NK-92 treated with Interleukin-12 subunit alpha and Interleukin-12 subunit beta, amount 100 ng/mL, for 24 hours (cell line): ENCODE measurements around the gene TOMM40L.

Experiments used
- DNase-seq: peaks from one replicate; lab custom pipeline; 2025; lab: John Stamatoyannopoulos, UW

The TOMM40L gene

DNA sequence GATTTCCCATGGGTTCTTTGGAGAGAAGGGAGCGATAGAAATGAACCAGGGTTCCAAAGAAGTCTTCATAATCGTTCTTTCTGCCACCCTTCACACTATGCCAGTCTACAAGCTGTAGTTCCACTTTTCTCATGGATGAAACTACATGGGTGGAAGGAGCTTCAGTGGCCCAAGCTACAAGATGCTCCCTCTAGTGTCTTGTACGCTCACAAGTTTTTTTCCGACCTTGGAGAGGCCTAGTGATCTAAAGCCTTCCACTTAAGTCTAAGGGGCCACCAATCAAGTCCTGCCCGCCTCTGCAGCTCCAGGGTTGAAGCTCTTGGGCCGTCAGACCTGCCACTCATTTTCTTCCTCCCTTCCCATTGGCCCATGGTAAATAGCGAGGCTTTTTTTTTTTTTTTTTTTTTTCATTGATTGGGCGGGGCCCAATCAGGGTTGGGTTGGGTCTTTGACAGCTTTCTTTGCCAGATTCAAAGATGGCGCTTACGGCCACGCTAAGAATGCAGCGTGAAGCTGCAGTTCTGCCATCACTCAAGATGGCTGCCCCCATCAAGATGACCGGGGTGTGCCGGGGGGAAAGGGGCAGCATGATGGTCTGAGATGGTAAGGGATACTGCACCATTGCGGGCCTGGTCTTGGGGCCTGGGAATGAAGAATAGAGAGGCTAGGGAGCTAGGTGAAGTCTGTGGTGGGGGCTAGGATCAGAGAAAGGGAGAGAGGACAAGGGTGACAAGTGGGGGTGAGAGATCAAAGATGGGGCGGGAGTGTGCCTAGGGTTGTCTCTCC is at the start of gene TOMM40L:
Gene TOMM40L (plus strand): TSS at position 527 of the 786 bp plus-strand sequence. CDS start 430 bp downstream, outside the sequence.
- DNase-seq, result peak; percentile 93

DNA sequence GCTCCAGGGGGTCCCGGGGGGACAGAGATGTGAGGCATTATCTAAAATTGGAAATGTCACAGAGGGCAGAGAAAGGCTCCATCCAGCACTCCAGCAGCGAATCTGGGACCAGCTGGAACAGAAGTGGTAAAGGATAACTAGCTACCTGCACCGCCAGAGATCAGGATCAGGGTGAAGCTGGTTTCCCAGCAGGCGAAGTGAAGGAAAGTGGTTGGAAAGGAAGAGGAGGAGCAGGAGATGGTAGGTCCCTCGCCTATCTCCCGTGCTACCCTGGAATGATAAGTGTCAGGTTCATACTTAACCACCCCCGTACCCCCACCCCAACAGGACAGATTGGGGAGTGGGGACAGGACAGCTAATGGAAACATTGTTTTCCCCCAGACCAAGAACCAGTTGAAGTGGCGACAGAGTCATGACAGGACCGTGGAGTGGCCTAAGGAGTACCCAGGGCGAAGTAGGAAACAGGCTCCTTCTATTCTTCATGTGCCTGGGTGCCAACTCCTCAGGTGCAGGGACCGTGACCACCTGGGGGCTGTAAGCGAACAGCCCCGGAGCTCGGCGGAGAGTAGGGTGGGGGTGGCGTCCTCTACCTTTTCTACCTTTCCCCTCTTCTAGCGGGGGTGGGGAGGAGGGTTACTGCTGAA is 49.3 kb upstream of the TOMM40L start:
- DNase-seq, result no peak

DNA sequence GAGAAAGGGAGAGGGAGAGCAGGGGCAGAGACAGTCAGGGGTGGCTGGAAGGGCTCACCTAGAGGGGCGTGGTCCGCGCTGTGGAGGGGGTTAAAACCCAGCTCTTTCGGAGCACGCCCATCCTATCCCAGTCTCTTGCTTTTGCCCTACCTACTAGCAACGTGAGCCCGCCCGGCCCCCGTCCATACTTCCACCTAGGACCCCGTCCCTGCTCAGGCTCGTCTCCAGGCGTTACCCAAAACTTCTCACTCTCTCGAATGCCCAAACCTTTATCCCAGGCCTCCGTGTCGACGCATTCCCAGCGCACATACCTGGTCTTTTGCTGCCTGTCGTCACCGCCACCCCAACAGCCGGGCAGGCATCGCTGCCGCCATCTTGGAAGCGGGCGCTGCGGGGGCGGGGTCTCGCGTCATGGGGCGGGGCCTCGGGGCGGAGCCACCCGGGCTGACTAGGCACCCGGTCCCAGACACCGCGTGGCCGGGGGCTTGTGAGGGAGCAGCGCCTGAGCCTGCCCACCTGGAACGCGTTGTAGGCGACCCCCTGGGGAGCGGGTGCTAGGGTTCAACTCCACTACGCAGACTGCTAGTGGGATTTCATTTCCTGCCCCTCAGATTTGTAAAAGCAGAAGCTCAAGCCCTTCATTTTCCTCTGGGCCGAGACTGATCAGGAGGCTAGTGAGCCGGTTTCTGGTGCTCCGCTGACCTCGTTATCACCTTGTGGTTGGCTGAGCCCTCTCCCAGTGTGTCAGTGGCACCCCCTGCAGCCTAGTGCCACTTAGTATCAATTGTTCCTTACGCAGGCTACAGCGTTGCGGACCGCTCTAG is 48.5 kb upstream of the TOMM40L start, which contains the start of gene B4GALT3:
Gene B4GALT3 (minus strand): TSS at position 396 of the 824 bp plus-strand sequence. CDS start 1,447 bp downstream, outside the sequence.
- DNase-seq, result peak; percentile 82

DNA sequence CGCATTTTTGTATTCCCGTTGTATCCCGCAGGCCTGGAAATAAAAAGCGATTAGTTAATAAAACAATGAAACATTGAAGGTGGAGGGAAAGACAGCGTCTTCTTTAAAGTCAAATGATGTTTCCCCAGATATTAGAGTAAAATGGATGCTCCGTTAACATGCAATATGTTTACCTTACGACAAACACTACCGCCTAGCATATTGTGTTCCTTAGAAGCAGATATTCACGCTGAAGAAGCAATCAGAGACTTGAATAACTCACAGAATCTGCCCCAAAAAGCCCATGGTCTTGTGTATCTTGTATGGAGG is 48.0 kb upstream of the TOMM40L start:
- no peak for DNase-seq

DNA sequence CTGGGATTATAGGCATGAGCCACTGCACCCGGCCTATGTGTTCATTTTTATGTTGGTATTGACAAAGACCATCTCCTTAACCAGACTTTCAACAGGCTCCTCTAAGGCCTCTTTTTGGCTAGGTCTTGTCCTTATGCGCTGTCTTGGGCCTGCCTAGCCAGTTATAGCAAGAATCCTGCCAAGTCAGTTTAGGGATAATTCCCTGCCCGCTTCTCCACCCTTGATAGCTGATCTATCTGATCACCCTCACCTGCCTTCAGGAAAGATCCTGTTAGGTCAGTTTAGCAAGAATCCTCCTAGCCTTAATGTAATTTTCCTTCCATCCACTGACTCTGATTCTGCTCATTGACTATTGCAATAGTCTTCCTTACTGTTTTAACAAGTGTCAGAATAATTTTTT is 46.2 kb upstream of the TOMM40L start:
- DNase-seq, result no peak

DNA sequence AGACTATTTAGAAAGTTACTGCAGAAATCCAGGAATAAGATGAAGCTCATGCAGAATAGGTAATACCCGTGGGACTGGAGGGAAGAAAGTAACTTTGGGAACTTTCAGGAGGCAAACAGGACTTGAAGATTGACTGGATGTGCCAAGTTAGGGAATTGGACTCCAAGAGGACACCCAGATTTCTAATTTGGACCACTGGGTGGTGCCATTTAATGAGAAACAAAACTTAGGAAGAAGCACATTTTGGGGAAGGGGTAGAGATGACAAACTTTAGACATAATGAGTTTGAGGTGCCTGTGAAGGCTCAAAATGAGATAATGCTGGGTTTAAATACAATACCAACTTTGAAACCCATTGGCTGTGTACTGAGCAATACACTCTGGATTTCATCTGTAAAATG is 45.2 kb upstream of the TOMM40L start:
- DNase-seq, result no peak

DNA sequence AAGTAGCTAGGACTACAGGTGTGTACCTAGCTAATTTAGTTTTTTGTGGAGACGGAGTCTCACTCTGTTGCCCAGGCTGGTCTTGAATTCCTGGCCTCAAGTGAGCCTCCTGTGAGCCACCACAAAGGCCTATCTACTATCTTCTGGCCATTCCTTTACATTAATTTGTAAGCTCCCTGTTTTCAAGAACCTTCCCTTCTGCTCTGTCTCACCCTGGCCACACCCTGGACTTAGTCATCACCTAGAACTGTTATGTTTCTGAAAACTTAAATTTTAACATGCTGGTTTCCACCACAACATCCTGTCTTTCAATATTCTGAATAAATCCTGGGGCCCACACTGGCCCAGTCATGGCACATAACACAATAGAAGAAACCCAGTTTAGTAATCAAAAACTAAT is 43.6 kb upstream of the TOMM40L start:
- DNase-seq, result peak; percentile 51

DNA sequence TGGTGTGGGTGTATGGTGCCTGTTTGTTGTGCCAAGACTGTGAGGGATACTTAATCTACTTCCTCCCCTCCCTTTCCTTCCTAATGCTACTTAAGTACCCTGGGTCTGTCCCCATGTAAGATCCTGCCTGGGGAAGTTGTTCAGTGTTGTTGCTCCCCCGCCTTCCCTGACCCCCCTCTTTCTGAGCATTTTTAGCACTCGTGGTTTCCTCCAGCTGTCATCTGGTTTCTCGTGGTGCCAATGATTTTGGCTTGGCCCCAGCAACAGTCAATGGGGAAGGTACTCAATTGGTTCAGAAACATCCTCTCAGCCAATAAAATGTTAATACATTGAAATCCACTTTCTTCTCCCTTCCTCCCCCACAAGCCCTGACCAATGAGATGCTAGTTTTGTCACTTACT is 40.6 kb upstream of the TOMM40L start:
- peak; percentile 70 for DNase-seq

DNA sequence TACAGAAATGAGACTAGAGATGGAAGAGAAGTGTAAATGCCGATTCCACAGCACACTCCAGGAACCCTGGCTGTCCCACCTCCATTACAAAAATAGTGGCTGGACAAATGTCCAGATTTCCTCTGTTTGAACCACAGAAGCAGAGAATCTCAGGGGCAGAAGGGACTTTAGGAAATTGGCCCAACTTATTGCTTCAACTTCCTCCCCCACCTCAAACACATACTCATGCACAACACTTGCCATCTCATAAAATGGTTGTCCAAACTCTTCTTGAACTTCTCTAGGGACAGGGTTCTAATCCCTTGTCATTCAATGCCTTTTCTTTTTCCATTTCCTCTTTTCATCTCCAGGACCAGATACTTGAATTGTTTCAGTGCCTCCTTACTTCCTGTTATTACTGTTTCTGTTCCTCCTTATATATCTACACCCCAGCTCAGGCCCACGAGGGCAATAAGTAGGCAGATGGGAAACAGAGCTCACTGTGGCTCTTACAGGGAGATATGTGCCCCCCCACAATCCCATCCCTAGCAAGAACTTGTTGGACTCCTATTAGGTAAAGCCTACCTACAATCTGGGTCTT is 40.0 kb upstream of the TOMM40L start:
- no peak for DNase-seq

DNA sequence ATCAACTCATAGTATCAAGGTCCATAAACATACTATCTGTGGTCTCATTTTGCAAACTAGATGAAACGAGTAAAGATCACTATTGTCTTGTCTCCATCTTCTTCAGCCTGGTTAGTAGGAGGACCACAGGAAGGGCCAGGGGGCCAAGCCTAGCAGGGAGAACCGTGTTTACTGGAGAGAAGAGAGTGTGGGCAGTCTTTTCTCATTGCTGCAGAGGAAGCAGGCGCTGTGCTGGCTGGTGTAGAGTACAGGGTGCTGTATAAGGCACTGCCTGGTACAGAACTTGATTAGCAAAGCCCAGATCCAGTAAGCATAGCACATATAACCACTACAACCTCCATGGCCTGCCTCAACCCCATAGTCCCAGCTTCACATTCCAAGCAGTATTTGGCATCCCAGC is 38.5 kb upstream of the TOMM40L start:
- no peak for DNase-seq

DNA sequence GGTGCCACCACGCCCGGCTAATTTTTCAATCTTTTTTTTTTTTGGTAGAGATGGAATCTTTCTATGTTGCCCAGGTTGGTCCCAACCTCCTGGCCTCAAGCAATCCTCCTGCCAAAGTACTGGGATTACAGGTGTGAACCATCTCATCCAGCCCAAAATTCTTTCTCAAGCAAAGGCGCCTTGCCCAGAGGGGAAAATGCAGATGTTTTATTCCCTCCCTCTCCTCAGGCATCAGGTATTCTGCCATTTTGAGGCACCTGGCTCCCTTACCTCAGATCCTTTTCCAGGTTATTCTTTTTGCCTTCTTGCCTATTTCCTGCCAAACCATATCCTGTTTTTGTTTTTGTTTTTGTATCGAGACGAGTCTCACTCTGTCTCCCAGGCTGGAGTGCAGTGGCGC is 37.5 kb upstream of the TOMM40L start:
- no peak for DNase-seq

DNA sequence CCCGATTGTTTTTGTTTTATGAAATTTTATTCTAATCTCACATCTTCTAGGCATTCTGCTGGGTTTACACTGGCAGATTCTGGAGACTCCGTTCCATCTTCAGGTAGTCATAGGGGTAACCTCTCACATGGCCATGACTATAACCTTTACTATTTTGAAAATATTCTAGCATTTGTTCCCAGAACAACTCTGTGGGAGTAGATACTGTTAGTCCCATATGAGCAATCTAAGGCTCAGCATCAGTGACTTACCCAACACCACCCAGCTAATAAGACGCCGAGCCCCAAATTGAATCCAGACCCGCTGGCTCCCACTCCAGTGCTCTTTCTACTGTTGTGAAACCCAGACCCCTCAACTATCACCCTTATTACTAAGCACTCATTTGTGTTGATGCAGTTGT is 36.8 kb upstream of the TOMM40L start:
- no peak for DNase-seq

DNA sequence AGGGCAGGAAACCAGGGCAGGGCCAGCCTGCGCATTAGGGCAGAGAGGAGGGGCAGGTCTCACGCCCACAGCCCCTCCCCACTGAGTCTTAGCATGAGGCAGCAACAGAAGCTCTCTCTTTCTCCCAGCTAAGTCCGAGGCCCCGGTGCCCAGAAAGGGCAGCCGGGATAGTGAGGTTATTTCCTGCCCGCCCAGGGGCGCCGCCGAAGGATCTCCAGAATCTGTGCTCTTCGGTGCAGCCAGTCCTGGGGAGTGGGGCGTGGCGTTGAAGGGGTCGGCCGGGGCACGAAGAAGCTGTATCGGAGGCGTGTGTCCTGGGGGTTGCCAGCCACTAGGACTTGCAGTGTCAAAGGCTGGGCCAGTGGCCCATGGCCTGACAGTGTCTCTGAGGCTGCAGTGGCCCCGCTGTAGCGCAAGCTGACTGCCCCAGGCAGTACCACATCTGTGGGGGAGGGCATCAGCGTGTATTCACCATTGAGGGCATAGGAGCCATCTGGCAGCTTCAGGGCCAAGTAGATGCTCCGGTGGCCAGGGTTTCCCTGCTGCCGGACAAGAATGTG is 34.8 kb upstream of the TOMM40L start:
- no peak for DNase-seq

DNA sequence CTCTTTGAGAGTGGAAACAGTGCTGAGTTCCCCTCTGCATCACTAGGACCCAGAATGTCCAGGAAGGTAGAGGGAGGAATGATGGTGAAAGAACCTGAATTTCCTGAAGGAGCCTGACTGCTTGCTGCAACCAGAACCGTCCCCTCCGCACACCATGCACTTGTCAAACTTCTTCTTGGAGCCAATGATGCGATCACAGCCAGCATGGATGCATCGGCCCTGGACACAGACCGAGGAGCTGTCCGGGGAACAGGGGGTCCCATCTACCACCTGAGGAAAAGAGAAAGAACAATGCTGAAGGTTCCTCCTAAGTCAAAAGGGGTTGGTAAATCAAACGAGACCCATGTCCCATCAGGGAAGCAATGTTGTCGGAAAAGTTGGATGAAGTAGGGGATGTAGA is 33.9 kb upstream of the TOMM40L start:
- DNase-seq, result no peak

DNA sequence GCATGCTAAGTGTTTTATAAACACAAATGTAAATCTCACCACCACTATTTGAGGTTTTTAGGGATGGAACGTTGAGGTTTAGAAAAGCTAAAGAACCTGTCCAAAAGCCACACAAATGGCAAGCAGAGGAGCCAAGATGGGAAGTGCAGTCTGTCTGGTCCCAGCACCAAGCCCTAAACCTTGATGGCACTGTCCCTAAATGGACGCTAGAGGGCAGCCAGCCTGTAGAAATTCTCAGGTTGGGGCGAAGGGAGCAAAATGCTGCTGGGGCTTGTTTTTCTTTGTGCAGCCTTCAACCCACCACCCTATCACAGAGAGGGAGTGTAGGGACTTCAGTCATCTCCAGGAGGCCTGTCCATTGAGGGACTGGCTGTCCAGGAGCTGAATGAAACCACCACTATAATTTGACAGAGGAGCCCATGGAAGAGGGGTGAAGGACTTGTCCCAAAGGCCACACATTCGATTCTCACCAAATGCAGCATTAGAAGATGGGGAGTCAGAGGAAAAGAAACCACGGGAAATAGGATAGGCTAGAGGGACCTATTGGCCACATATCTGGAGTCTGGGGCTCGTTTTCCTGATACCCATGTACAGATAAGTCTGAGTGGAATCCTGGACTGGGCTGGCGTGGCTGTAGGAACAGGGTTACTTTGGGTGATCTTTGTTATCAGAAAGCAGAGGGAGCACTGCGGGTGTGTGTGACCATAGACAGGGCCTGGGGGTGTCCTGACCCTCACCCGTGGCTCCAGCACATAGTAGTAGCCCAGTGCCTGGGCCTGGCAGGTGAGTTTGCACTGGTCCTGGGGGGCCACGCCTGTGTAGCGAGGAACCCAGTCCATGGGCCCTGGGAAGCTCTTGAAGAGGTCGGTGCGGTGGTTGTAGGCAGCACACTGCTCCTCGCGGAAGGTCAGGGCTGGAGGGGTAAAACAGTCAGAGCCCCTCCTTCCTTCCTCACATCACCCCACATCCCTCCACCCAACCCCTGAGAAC is 33.1 kb upstream of the TOMM40L start:
- peak; percentile 51 for DNase-seq

DNA sequence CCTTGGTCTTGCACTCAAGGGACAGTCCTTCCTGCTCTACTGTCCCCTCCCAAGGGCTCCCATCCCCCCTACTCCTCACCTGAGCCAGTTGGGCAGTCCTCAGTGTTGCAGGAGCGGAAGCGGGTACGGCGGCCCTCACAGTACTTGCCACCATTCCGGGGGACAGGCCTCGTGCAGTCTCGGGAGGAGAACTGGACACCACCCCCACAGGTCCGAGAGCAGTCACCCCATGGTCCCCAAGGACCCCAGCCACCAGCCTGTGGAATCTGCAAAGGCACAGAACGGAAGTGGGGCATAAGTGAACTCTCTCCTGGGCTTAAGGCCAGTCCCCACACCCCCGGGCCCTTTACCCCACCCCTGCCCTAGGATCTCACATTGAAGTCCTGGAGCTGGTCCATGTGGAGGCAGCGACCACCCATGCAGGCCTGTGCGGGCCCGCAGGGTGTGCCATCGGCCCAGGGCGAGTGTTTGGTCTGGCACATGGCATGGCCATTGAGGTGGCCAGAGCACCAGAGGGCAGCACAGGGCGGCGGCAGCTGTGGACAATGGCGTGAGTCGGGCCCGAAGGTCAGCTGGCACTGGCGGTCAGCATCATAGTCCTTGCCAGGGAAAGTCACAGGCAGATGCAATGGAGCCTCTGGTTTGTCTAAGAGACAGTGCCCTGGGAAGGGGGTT is 32.2 kb upstream of the TOMM40L start:
- no peak for DNase-seq

DNA sequence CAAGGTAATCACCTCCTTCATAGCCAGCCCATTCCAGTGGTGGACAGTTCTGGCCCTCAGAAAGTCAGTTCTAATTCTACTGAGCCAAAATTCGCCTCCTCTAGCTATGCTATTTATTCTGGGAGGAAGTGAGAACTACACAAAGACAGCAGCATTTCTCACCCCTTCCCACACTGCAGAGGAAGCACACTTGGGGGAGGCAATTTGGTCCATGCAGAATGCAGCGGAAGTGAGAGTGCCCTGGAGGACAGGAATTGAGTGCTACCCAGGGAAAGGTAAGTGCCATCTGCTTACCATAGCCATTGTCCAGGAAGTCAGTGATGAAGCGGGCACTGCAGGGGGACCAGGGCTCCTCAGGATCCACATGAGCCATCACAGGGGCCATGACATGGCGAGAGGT is 30.7 kb upstream of the TOMM40L start:
- DNase-seq, result no peak

DNA sequence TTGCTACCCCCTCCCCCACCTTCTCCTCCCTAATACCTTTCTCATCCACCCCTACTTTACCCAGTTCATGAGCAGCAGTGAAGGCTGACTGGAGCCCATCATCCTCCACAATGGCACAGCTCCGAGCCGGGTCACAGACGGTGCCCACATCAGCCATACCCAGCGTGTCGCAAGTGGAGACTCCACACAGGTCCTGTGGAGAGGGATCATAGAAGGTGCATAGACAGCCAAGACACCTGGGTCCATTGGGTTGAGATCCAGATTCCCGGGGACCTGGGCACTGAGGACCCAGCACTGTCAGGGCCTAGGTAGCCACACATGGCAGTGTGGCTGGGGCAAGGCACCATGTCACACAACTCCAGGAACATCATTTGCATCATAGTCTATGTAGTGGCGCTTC is 29.7 kb upstream of the TOMM40L start:
- DNase-seq, result no peak

DNA sequence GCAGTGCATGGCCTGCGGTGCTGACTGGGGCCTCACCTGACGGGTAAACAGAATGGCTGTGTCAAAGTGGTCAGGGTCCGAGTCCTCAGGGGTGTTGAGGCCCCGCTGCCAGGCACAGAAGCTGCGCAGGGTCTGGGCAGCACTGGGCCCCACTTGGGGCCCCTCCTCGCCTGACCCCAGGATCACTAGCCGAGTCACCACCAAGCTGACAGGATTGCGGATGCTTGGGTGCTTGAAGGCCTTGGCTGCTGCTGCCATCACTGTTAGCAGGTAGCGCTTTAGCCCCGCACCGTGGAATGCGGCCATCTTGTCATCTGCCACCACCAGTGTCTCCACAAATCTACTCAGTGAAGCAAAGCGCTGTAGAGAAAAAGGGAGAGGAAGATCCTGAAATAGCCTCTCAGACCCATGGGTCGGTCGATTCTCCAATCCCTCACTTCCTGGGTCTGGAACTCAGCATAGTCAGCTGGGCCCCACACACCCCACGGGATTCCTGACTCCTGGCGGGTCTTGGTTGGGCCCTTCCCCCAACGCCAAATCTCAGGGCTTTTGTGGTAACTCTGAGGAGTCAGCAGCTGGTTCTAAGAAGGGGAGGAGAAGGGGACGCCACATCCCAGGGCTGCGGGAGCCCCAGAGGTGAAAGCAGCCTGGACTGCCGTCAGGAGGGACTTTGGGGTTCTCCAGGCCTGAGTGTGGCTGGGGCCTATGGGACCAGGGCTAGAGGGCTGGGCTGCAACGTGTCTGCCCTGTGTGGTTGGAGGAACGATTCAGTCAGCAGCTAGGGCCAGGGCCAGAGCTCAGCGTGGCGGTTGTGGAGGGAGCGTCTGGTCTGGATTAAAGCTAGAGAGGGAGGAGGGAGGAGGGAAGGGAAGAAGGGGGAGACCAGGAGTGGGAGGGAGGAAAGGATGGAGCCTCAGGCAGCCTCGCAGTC is 29.1 kb upstream of the TOMM40L start:
- no peak for DNase-seq
